K562 (cell line): Measurements from ENCODE around the gene LRRC61. TPM values are rescaled to one million over a fixed set of nuclear protein-coding genes. Genes with fewer than 3 reads are reported as not detected.
A peak's percentile ranks its signal among the peaks of the same experiment; 100 is the strongest.

Source experiments
- ATAC-seq: fragments of 200-7000 bp; cut with Tn5 transposase; 3 replicates; pipeline ENCODE4 v1.9.1; 2020; ENCODE audit warnings: moderate library complexity
- BruUV-seq: library from RNA; stranded (reverse); fragments of 400-500 nt; replicated peaks from 2 replicates; lab custom pipeline; 2021; lab: Mats Ljungman, UMichigan
- CTCF ChIA-PET: fragments of 300-600 bp; formaldehyde crosslinking; extraction: SDS; loops from one replicate; lab custom pipeline; 2021; ENCODE audit warnings: low intra/inter-chr PET ratio; lab: Yijun Ruan, JAX
- POLR2A ChIA-PET: fragments of 300-600, 350-650 bp; sonication (Branson Sonifier 250); formaldehyde crosslinking; extraction: SDS; loops from one replicate; lab custom pipeline; 2021; ENCODE audit warnings: antibody characterized with exemption, inconsistent platforms; lab: Yijun Ruan, JAX
- DNase-seq, 4 experiments: peaks; one replicate each; pipeline versions ENCODE4 v3.0.0 to v3.0.0-alpha.2; 2011 to 2018; ENCODE audit warnings: low spot score in 3 of 4, mixed read lengths in 3 of 4; ENCODE audit errors: extremely low read depth in 1 of 4
- FAIRE-seq: peaks from 2 replicates; lab custom pipeline; 2011; peaks lifted over from hg19 to GRCh38; lab: Jason Lieb, UNC
- H2AFZ ChIP-seq: 2 replicates; pipeline ENCODE4 v1.6.0; 2011; ENCODE audit warnings: low read depth, low read length, control low read depth, inconsistent platforms
- H3K27ac ChIP-seq: fragments of 200-600 bp; 3 replicates; pipeline ENCODE4 v1.8.0; 2011; ENCODE audit warnings: low read depth, mild to moderate bottlenecking, control low read depth, inconsistent platforms, low read length, moderate library complexity, mixed read lengths; ENCODE audit errors: extremely low read depth
- H3K27me3 ChIP-seq, 2 experiments: fragments of 300-600 bp in 1 of 2; 2 replicates in 1 of 2; 3 replicates in 1 of 2; pipeline versions ENCODE4 v1.6.0 to v1.8.0; 2011; ENCODE audit warnings: inconsistent platforms in 2 of 2, low read length in 2 of 2, mild to moderate bottlenecking in 1 of 2, mixed read lengths in 1 of 2, moderate library complexity in 1 of 2; ENCODE audit not compliant: control insufficient read depth in 2 of 2, insufficient read depth in 2 of 2
- H3K36me3 ChIP-seq: fragments of 300-600 bp; 3 replicates; pipeline ENCODE4 v1.8.0; 2011; ENCODE audit warnings: mild to moderate bottlenecking, low read length, inconsistent platforms; ENCODE audit not compliant: control insufficient read depth, insufficient read depth
- H3K4me1 ChIP-seq, 2 experiments: fragments of 200-600 bp in 1 of 2; replicated peaks in 1 of 2; 2 replicates in 1 of 2; 3 replicates in 1 of 2; pipeline versions ENCODE4 v1.5.1 to v1.8.0; 2011; ENCODE audit warnings: inconsistent platforms in 2 of 2, low read length in 2 of 2, mild to moderate bottlenecking in 1 of 2, mixed read lengths in 1 of 2, moderate library complexity in 1 of 2; ENCODE audit not compliant: control insufficient read depth in 2 of 2, insufficient read depth in 2 of 2
- H3K4me2 ChIP-seq: 2 replicates; pipeline ENCODE4 v1.6.1; 2011; ENCODE audit warnings: low read length, control low read depth, inconsistent platforms, mixed read lengths; ENCODE audit not compliant: insufficient read depth
- H3K4me3 ChIP-seq: fragments of 200-600 bp; sonication (generic), shearing (Covaris generic); 2 replicates; pipeline ENCODE4 v1.5.1; 2016; ENCODE audit warnings: control low read depth, inconsistent platforms
- H3K79me2 ChIP-seq: fragments of 200-600 bp; 3 replicates; pipeline ENCODE4 v1.8.0; 2011; ENCODE audit warnings: low read length, inconsistent platforms; ENCODE audit not compliant: control insufficient read depth, insufficient read depth
- H3K9ac ChIP-seq, 2 experiments: 2 replicates each; pipeline versions ENCODE4 v1.6.0 to v1.6.1; 2011; ENCODE audit warnings: low read depth in 2 of 2, low read length in 2 of 2, control low read depth in 1 of 2, inconsistent platforms in 1 of 2, mild to moderate bottlenecking in 1 of 2, mixed read lengths in 1 of 2; ENCODE audit not compliant: insufficient read depth in 1 of 2
- H3K9me1 ChIP-seq: one replicate; pipeline ENCODE4 v1.6.0; 2011; ENCODE audit warnings: inconsistent platforms, mild to moderate bottlenecking, low read length, moderate library complexity; ENCODE audit not compliant: control insufficient read depth, insufficient read depth
- H3K9me3 ChIP-seq: replicated peaks from 2 replicates; pipeline ENCODE4 v1.5.1; 2011; ENCODE audit warnings: low read depth, low read length, inconsistent platforms; ENCODE audit not compliant: control insufficient read depth, insufficient read depth
- H4K20me1 ChIP-seq: replicated peaks from 2 replicates; pipeline ENCODE4 v1.6.1; 2011; ENCODE audit warnings: low read length, inconsistent platforms, mixed read lengths; ENCODE audit not compliant: control insufficient read depth, insufficient read depth
- HDAC3 ChIP-seq: fragments of 450-650 bp; IDR thresholded peaks from 2 replicates; pipeline ENCODE4 v1.6.1; 2018; ENCODE audit warnings: borderline replicate concordance, mild to moderate bottlenecking, moderate library complexity; ENCODE audit not compliant: partially characterized antibody
- NCOA1 ChIP-seq: fragments of 450-650 bp; IDR thresholded peaks from 2 replicates; pipeline ENCODE4 v1.6.1; 2016; ENCODE audit warnings: low read depth
- PCBP1 ChIP-seq: fragments of 200-400 bp; formaldehyde crosslinking; IDR thresholded peaks from 2 replicates; pipeline ENCODE4 v1.6.1; 2018; ENCODE audit warnings: mild to moderate bottlenecking, low read depth, low read length; ENCODE audit not compliant: poor library complexity, severe bottlenecking
- WHSC1 ChIP-seq: IDR thresholded peaks from one replicate; pipeline ENCODE4 v1.6.1; 2012; ENCODE audit warnings: low read length, control low read depth, inconsistent platforms
- ZNF134 ChIP-seq: fragments of 250-450 bp; sonication (Bioruptor Pico); conservative IDR thresholded peaks from 2 replicates; pipeline ENCODE4 v1.4.0; 2020
- ZNF23 ChIP-seq: fragments of 250-450 bp; sonication (Bioruptor Pico); IDR thresholded peaks from 2 replicates; pipeline ENCODE4 v1.4.0; 2020; ENCODE audit warnings: mild to moderate bottlenecking
- ZNF3 ChIP-seq: fragments of 250-450 bp; sonication (Bioruptor Pico); IDR thresholded peaks from 2 replicates; pipeline ENCODE4 v1.5.0; 2021; ENCODE audit warnings: mild to moderate bottlenecking, moderate library complexity
- WGBS: fragments of 100-300 bp; shearing (Covaris generic); methylation state at CpG from one replicate; pipeline ENCODE4 v1.1.6; 2016; ENCODE audit warnings: low coverage, mixed read lengths; ENCODE audit not compliant: insufficient coverage; ENCODE audit errors: missing lambda C conversion rate; 5-methylcytosine and 5-hydroxymethylcytosine counted together
- in situ Hi-C: fragments of 300-500 bp; cut with MboI; formaldehyde crosslinking; loops from 4 replicates; pipeline ENCODE4 v1.15.0; 2018; ENCODE audit warnings: inconsistent platforms, mixed read lengths
- intact Hi-C: fragments of 100-400 bp; cut with micrococcal nuclease; formaldehyde crosslinking; loops from 2 replicates; pipeline ENCODE4 v1.14.2; 2022
- polyA plus RNA-seq, 8 experiments: library from polyadenylated mRNA; depleted of rRNA in 4 of 8; stranded (reverse) in 5 of 8; unstranded in 3 of 8; fragments of >200 nt; fragmentation: Nextera tagmentation in 2 of 8; fragmentation: Illumina TruSeq in 1 of 8; extraction: Ambion mirVana in 2 of 8; extraction: Trizol in 1 of 8; gene quantifications; 2 replicates each; pipeline versions ENCODE4 v1.2.1 to v1.2.3, GENCODE V29; 2011 to 2014; ENCODE audit warnings: inconsistent platforms in 1 of 8, missing spikeins in 1 of 8
- total RNA-seq, 7 experiments: library from RNA; depleted of rRNA in 6 of 7; stranded (reverse); fragments of >200 nt in 6 of 7; fragmentation: Illumina TruSeq in 2 of 7; extraction: Trizol in 2 of 7; gene quantifications; 2 replicates each; pipeline versions ENCODE4 v1.2.1 to v1.2.3, GENCODE V29; 2011 to 2021; ENCODE audit warnings: low replicate concordance in 1 of 7
- TF ChIP-seq, protein P1 (sequence below): sonication (generic); formaldehyde crosslinking; IDR thresholded peaks from 2 replicates; pipeline ENCODE4 v1.8.0; 2022; ENCODE audit warnings: missing genetic modification reagents, mild to moderate bottlenecking, borderline replicate concordance
- TF ChIP-seq, protein P2 (sequence below): sonication (generic); formaldehyde crosslinking; IDR thresholded peaks from 2 replicates; pipeline ENCODE4 v1.8.0; 2023; ENCODE audit warnings: missing genetic modification reagents, mild to moderate bottlenecking, borderline replicate concordance

LRRC61 gene
- total and polyA plus RNA-seq, 9 of the 15 experiments (the other 6 are each of a cell fraction or from before 2014, with no cell fraction given): 1.3 to 55.2 (median 35.2) TPM

DNA sequence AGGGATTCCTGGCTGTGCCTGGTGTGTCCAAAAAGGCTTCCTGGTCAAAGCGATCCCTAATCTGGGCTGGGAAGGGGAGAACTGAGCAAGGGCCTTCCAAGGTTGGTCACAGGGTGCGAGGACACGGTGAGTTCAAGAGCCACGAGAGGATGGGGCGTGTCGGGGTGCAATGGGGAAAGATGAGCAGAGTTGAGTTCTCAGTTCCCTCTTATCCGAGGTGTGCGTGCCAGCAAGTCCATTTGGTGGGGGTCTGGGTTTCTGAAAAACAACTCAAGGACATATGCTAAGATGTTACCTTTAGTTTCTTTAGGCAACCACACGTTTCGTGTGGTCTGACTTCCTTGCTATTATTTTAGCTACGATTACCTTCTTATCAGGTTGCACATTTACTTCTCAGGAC, 57.3 kb downstream of the LRRC61 start:
- peaks cover 58% of the 10 kb centered on the region for H3K79me2 ChIP-seq
- peaks cover 10% of the 10 kb centered on the region for H3K9me1 ChIP-seq
- peak overlapping the region; percentile 64 to 81 for H3K9ac ChIP-seq
- BruUV-seq: no TSS peak
- WGBS: 63% methylated on average over 11 of the region's 11 CpGs
- CTCF ChIA-PET: no interaction called here
- no peaks in the 10 kb centered on the region for H3K27me3 ChIP-seq
- peak overlapping the region; percentile 96; the same call in 1 of the 2 replicates for H3K4me3 ChIP-seq
- no peak overlapping the region for H2AFZ ChIP-seq
- peaks cover 32% of the 10 kb centered on the region for H4K20me1 ChIP-seq
- DNase-seq (no peak), FAIRE-seq (no peak), ATAC-seq (no peak)
- H3K27ac ChIP-seq: no peak overlapping the region
- peak overlapping the region; percentile 99 for H3K4me2 ChIP-seq
- no peaks in the 10 kb centered on the region for H3K9me3 ChIP-seq
- peaks cover 26 to 53% of the 10 kb centered on the region in 2 experiments for H3K4me1 ChIP-seq
- in situ Hi-C loops: no loop called here
- POLR2A ChIA-PET: interaction anchor here (0.6 to 0.7 kb wide), 3 partner anchors 9 to 32 kb away, joined by 4 read pairs; no protein-coding TSS in a partner anchor
- no peak for TF ChIP-seq ZNF23 (CRISPR knock-in tag)
- no peak for TF ChIP-seq HDAC3
- peak; percentile 78 for TF ChIP-seq WHSC1
- intact Hi-C loops: no loop called here
- H3K36me3 ChIP-seq: peaks cover 8% of the 10 kb centered on the region; the same call in 1 of the 3 replicates

DNA sequence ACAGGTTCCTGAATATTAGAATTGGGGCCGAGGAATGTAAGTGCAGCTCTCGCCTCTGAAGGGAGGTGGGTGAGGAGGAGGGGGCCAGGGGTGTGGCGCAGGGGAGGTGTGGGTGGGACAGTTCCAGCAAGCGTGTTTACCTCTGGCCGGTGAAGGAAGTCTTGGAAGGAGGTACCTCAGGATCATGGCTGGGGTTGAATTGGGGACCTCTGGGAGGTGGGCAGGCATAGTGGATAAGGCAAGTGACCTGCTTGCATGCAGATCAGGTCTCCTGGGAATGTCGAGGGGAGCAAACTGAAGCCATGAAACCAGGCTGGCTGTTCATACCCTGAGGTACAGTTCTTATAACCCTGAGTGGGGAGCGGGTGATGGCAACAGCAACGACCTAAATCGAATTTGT, 57.9 kb downstream of the LRRC61 start:
- 87% methylated on average over 8 of the region's 9 CpGs for WGBS
- no peaks in the 10 kb centered on the region for H3K27me3 ChIP-seq
- peaks cover 22 to 53% of the 10 kb centered on the region in 2 experiments for H3K4me1 ChIP-seq
- no peaks in the 10 kb centered on the region for H3K9me3 ChIP-seq
- POLR2A ChIA-PET: interaction anchor here (0.7 kb wide), 1 partner anchor 10 kb away, joined by 4 read pairs; no protein-coding TSS in a partner anchor
- no peak for DNase-seq
- FAIRE-seq: no peak
- ATAC-seq: no peak
- H3K79me2 ChIP-seq: peaks cover 58% of the 10 kb centered on the region
- CTCF ChIA-PET: no interaction called here
- in situ Hi-C loops (no loop called here), intact Hi-C loops (no loop called here)
- peaks cover 8% of the 10 kb centered on the region; the same call in 1 of the 3 replicates for H3K36me3 ChIP-seq
- no peak overlapping the region for H3K27ac ChIP-seq
- no peak overlapping the region for H3K4me2 ChIP-seq
- H3K9me1 ChIP-seq: peaks cover 10% of the 10 kb centered on the region
- no peak overlapping the region for H2AFZ ChIP-seq
- no TSS peak for BruUV-seq
- peaks cover 32% of the 10 kb centered on the region for H4K20me1 ChIP-seq
- no peak overlapping the region for H3K4me3 ChIP-seq
- peak overlapping the region in 1 of 2 experiments; percentile 45; a peak in 1 of 4 replicates for H3K9ac ChIP-seq
- TF ChIP-seq, protein P1, sequence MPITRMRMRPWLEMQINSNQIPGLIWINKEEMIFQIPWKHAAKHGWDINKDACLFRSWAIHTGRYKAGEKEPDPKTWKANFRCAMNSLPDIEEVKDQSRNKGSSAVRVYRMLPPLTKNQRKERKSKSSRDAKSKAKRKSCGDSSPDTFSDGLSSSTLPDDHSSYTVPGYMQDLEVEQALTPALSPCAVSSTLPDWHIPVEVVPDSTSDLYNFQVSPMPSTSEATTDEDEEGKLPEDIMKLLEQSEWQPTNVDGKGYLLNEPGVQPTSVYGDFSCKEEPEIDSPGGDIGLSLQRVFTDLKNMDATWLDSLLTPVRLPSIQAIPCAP (CRISPR knock-in tag): no peak
- TF ChIP-seq PCBP1 (no peak), ZNF134 (CRISPR knock-in tag) (no peak), ZNF3 (CRISPR knock-in tag) (no peak), NCOA1 (no peak)
- TF ChIP-seq, protein P2, sequence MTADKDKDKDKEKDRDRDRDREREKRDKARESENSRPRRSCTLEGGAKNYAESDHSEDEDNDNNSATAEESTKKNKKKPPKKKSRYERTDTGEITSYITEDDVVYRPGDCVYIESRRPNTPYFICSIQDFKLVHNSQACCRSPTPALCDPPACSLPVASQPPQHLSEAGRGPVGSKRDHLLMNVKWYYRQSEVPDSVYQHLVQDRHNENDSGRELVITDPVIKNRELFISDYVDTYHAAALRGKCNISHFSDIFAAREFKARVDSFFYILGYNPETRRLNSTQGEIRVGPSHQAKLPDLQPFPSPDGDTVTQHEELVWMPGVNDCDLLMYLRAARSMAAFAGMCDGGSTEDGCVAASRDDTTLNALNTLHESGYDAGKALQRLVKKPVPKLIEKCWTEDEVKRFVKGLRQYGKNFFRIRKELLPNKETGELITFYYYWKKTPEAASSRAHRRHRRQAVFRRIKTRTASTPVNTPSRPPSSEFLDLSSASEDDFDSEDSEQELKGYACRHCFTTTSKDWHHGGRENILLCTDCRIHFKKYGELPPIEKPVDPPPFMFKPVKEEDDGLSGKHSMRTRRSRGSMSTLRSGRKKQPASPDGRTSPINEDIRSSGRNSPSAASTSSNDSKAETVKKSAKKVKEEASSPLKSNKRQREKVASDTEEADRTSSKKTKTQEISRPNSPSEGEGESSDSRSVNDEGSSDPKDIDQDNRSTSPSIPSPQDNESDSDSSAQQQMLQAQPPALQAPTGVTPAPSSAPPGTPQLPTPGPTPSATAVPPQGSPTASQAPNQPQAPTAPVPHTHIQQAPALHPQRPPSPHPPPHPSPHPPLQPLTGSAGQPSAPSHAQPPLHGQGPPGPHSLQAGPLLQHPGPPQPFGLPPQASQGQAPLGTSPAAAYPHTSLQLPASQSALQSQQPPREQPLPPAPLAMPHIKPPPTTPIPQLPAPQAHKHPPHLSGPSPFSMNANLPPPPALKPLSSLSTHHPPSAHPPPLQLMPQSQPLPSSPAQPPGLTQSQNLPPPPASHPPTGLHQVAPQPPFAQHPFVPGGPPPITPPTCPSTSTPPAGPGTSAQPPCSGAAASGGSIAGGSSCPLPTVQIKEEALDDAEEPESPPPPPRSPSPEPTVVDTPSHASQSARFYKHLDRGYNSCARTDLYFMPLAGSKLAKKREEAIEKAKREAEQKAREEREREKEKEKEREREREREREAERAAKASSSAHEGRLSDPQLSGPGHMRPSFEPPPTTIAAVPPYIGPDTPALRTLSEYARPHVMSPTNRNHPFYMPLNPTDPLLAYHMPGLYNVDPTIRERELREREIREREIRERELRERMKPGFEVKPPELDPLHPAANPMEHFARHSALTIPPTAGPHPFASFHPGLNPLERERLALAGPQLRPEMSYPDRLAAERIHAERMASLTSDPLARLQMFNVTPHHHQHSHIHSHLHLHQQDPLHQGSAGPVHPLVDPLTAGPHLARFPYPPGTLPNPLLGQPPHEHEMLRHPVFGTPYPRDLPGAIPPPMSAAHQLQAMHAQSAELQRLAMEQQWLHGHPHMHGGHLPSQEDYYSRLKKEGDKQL (CRISPR knock-in tag): no peak
